Measurements from ENCODE around the gene SLC25A13.
"Not testable (repeated sequence)": the region's sequence is repeated elsewhere in the genome, so short reads cannot be mapped to it uniquely, and the experiment has no call there.

The SLC25A13 gene

GRCh38 chr7:96300502-96300901 is 21.4 kb downstream of the SLC25A13 start:
- DNase-seq (ENCODE audit: low read depth in 1 of 2, low spot score in 1 of 2): no peak

- no peak for DNase-seq (ENCODE audit: low read depth in 1 of 2, low spot score in 1 of 2)
These were observed 22.4 kb downstream of the SLC25A13 start for GRCh38 chr7:96299496-96299895.

GRCh38 chr7:96297876-96298275 is 24.0 kb downstream of the SLC25A13 start:
- no peak for DNase-seq (ENCODE audit: low read depth in 1 of 2, low spot score in 1 of 2)

GRCh38 chr7:96297446-96297845 is 24.5 kb downstream of the SLC25A13 start:
- DNase-seq (ENCODE audit: low read depth in 1 of 2, low spot score in 1 of 2): not testable (repeated sequence)

- DNase-seq (ENCODE audit: low read depth in 1 of 2, low spot score in 1 of 2): not testable (repeated sequence)
These were observed 28.0 kb downstream of the SLC25A13 start for GRCh38 chr7:96293911-96294310.

GRCh38 chr7:96287559-96287958 is 34.3 kb downstream of the SLC25A13 start:
- DNase-seq (ENCODE audit: low read depth in 1 of 2, low spot score in 1 of 2): no peak

GRCh38 chr7:96287132-96287531 is 34.8 kb downstream of the SLC25A13 start:
- DNase-seq (ENCODE audit: low read depth in 1 of 2, low spot score in 1 of 2): no peak

GRCh38 chr7:96285579-96285978 is 36.3 kb downstream of the SLC25A13 start:
- DNase-seq (ENCODE audit: low read depth in 1 of 2, low spot score in 1 of 2): peak in 1 of 2 donors; percentile 16

GRCh38 chr7:96284835-96285234 is 37.1 kb downstream of the SLC25A13 start:
- peak in 1 of 2 donors; percentile 14 for DNase-seq (ENCODE audit: low read depth in 1 of 2, low spot score in 1 of 2)

GRCh38 chr7:96284240-96284639 is 37.7 kb downstream of the SLC25A13 start:
- DNase-seq (ENCODE audit: low read depth in 1 of 2, low spot score in 1 of 2): no peak

GRCh38 chr7:96282835-96283234 is 39.1 kb downstream of the SLC25A13 start:
- no peak for DNase-seq (ENCODE audit: low read depth in 1 of 2, low spot score in 1 of 2)

- no peak for DNase-seq (ENCODE audit: low read depth in 1 of 2, low spot score in 1 of 2)
These were observed 44.0 kb downstream of the SLC25A13 start for GRCh38 chr7:96277921-96278320.

GRCh38 chr7:96276019-96276418 is 45.9 kb downstream of the SLC25A13 start:
- DNase-seq (ENCODE audit: low read depth in 1 of 2, low spot score in 1 of 2): no peak

GRCh38 chr7:96273716-96274115 is 48.2 kb downstream of the SLC25A13 start:
- no peak for DNase-seq (ENCODE audit: low read depth in 1 of 2, low spot score in 1 of 2)

- no peak for DNase-seq (ENCODE audit: low read depth in 1 of 2, low spot score in 1 of 2)
These were observed 52.5 kb downstream of the SLC25A13 start for GRCh38 chr7:96269246-96269994.

- no peak for DNase-seq (ENCODE audit: low read depth in 1 of 2, low spot score in 1 of 2)
These were observed 55.3 kb downstream of the SLC25A13 start for GRCh38 chr7:96266580-96266979.

- DNase-seq (ENCODE audit: low read depth in 1 of 2, low spot score in 1 of 2): no peak
These were observed 55.9 kb downstream of the SLC25A13 start for GRCh38 chr7:96266015-96266414.

- DNase-seq (ENCODE audit: low read depth in 1 of 2, low spot score in 1 of 2): no peak
These were observed 67.9 kb downstream of the SLC25A13 start for GRCh38 chr7:96253964-96254363.

GRCh38 chr7:96253441-96253840 is 68.5 kb downstream of the SLC25A13 start:
- no peak for DNase-seq (ENCODE audit: low read depth in 1 of 2, low spot score in 1 of 2)

GRCh38 chr7:96250776-96251361 is 71.0 kb downstream of the SLC25A13 start:
- DNase-seq (ENCODE audit: low read depth in 1 of 2, low spot score in 1 of 2): no peak

- no peak for DNase-seq (ENCODE audit: low read depth in 1 of 2, low spot score in 1 of 2)
These were observed 73.5 kb downstream of the SLC25A13 start for GRCh38 chr7:96248405-96248804.

- no peak for DNase-seq (ENCODE audit: low read depth in 1 of 2, low spot score in 1 of 2)
These were observed 75.0 kb downstream of the SLC25A13 start for GRCh38 chr7:96246919-96247318.

- no peak for DNase-seq (ENCODE audit: low read depth in 1 of 2, low spot score in 1 of 2)
These were observed 77.0 kb downstream of the SLC25A13 start for GRCh38 chr7:96244992-96245292.
